HG03571 (cell line): Measurements from ENCODE around the gene TINAGL1.
"Not testable (repeated sequence)": the region's sequence is repeated elsewhere in the genome, so short reads cannot be mapped to it uniquely, and the experiment has no call there.

Experiments used
- ATAC-seq: cut with Tn5 transposase; IDR thresholded peaks from one replicate; pipeline ENCODE4 v1.9.1; 2021; ENCODE audit not compliant: unreplicated experiment

Gene TINAGL1

GRCh38 chr1:31583995-31584868 lies 7.9 kb downstream of the TINAGL1 start:
- ATAC-seq, result no peak

- no peak for ATAC-seq
Observed at GRCh38 chr1:31584869-31585735, 8.8 kb downstream of the TINAGL1 start.

GRCh38 chr1:31585736-31586365 lies 9.5 kb downstream of the TINAGL1 start:
- ATAC-seq, result no peak

GRCh38 chr1:31586376-31587327 lies 10.3 kb downstream of the TINAGL1 start:
- no peak for ATAC-seq

GRCh38 chr1:31587328-31587699 lies 11.0 kb downstream of the TINAGL1 start:
- not testable (repeated sequence) for ATAC-seq

GRCh38 chr1:31587720-31588423 lies 11.6 kb downstream of the TINAGL1 start:
- ATAC-seq, result no peak

GRCh38 chr1:31588751-31589515 lies 12.6 kb downstream of the TINAGL1 start:
- ATAC-seq, result no peak

- no peak for ATAC-seq
Observed at GRCh38 chr1:31591425-31592093, 15.2 kb downstream of the TINAGL1 start.

GRCh38 chr1:31592132-31592531 lies 15.8 kb downstream of the TINAGL1 start:
- ATAC-seq, result no peak

GRCh38 chr1:31593136-31593665 lies 16.9 kb downstream of the TINAGL1 start:
- no peak for ATAC-seq

GRCh38 chr1:31593770-31594632 lies 17.7 kb downstream of the TINAGL1 start:
- ATAC-seq, result no peak

- no peak for ATAC-seq
Observed at GRCh38 chr1:31595836-31596736, 19.8 kb downstream of the TINAGL1 start.

- no peak for ATAC-seq
Observed at GRCh38 chr1:31596737-31597097, 20.4 kb downstream of the TINAGL1 start.

GRCh38 chr1:31598980-31599379 lies 22.7 kb downstream of the TINAGL1 start:
- ATAC-seq, result no peak

- ATAC-seq, result no peak
Observed at GRCh38 chr1:31600641-31601040, 24.3 kb downstream of the TINAGL1 start.

- no peak for ATAC-seq
Observed at GRCh38 chr1:31602081-31602480, 25.8 kb downstream of the TINAGL1 start.
